ENCODE results near the gene LONP1.

LONP1 gene

DNA sequence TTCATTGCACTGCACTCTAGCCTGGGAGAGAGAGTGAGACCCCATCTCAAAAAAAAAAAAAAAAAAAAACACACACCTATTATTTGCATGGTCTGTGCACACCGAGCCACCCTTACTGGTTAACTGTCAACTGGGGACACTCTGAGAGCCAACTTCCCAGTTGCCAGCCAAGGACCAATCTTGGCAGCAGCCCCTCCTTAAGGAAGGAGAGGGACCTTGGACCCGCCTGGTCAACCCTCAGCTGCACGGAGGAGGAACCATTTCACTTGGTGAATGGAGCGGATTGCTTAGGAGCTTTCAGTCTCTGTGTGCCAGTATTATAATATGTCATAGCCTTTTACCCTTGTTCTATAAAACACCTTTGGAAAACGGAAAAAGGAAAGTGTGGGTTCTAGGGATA, 64.5 kb downstream of the LONP1 start:
- Histone ChIP-seq H3K4me1 (no peaks in the 10 kb centered on the region), H3K4me3 (no peak overlapping the region), H3K36me3 (peaks cover 99% of the 10 kb centered on the region), H3K27ac (no peak overlapping the region), H3K9ac (no peak overlapping the region), H4K20me1 (peaks cover 92% of the 10 kb centered on the region), H3K4me2 (no peak overlapping the region), H3K27me3 (no peaks in the 10 kb centered on the region), H3K9me3 (no peaks in the 10 kb centered on the region)
- no peak for TF ChIP-seq Cebpa-rat (IDR thresholded peaks at IDR 0.05)

DNA sequence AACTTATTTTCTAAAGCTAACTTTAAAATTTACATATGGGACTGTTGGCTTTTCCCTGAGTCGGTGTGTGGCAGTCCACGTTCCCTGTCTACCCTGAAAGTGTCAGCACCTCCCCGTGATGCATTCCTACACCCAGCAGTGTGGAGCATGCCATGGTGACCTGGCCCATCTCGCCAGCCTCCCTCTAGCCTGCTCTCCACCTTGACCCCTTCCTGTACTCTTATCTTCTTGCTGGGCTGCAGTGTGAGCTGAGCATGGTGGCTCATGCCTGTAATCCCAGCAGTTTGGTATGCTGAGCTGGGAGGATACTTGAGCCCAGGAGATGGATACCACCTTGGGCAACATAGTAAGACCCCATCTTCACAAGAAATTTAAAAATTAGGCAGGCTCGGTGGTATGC, 65.0 kb downstream of the LONP1 start:
- peaks cover 92% of the 10 kb centered on the region for H4K20me1 ChIP-seq
- H3K9me3 ChIP-seq, result no peaks in the 10 kb centered on the region
- no peaks in the 10 kb centered on the region for H3K4me1 ChIP-seq
- H3K27me3 ChIP-seq, result no peaks in the 10 kb centered on the region
- no peak for TF ChIP-seq Cebpa-rat (IDR thresholded peaks at IDR 0.05)
- H3K27ac ChIP-seq, result no peak overlapping the region
- H3K9ac ChIP-seq, result no peak overlapping the region
- no peak overlapping the region for H3K4me3 ChIP-seq
- peaks cover 99% of the 10 kb centered on the region for H3K36me3 ChIP-seq
- H3K4me2 ChIP-seq, result no peak overlapping the region

DNA sequence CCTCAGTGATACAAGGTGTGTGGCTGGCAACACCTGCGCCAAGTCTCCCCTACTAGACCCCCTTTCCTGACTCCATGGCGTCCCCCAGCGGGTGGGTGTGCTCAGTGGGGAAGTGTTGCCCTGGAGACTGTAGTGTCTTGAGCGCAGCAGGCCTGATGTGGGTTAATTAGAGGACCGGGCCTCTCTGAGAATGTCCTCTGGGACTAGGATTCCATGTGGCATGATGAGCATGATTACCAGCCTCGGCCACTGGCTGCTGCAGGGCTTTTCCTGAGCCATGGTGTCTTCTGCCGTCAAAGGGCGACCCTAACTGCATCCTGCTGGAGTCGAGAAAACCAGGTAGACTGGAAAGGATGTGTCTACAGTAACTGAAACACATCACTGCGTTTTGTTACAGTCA, 67.7 kb downstream of the LONP1 start:
- no peaks in the 10 kb centered on the region for H3K4me1 ChIP-seq
- H3K4me3 ChIP-seq, result no peak overlapping the region
- H3K9me3 ChIP-seq, result no peaks in the 10 kb centered on the region
- peaks cover 93% of the 10 kb centered on the region for H3K36me3 ChIP-seq
- H4K20me1 ChIP-seq, result peaks cover 90% of the 10 kb centered on the region
- no peaks in the 10 kb centered on the region for H3K27me3 ChIP-seq
- no peak overlapping the region for H3K9ac ChIP-seq
- H3K27ac ChIP-seq, result no peak overlapping the region
- no peak overlapping the region for H3K4me2 ChIP-seq
- no peak for TF ChIP-seq Cebpa-rat (IDR thresholded peaks at IDR 0.05)

DNA sequence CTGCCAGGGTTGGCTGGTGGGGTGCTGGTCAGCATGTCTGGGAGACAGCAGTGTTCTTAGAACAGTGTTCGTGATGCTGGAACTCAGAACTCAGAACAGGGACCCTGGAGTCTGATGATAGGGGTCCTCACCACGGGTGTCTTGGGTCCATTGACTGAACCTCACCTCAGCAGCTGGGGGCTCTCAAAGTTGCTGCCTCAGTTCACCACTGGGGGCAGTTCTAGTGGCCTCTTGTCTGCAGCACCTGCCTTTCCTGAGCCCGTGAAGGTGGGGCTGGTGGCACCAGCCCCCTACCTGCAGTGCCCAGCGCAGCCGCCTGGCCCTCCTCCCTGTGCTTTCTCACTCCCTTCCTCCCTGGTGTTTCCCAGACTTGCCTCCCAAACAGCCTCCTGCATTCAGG, 68.6 kb downstream of the LONP1 start:
- H3K9me3 ChIP-seq, result no peaks in the 10 kb centered on the region
- H4K20me1 ChIP-seq, result peaks cover 90% of the 10 kb centered on the region
- TF ChIP-seq Cebpa-rat (IDR thresholded peaks at IDR 0.05), result no peak
- no peak overlapping the region for H3K4me2 ChIP-seq
- H3K36me3 ChIP-seq, result peaks cover 93% of the 10 kb centered on the region
- no peaks in the 10 kb centered on the region for H3K4me1 ChIP-seq
- no peak overlapping the region for H3K9ac ChIP-seq
- no peak overlapping the region for H3K27ac ChIP-seq
- H3K27me3 ChIP-seq, result no peaks in the 10 kb centered on the region
- H3K4me3 ChIP-seq, result no peak overlapping the region

DNA sequence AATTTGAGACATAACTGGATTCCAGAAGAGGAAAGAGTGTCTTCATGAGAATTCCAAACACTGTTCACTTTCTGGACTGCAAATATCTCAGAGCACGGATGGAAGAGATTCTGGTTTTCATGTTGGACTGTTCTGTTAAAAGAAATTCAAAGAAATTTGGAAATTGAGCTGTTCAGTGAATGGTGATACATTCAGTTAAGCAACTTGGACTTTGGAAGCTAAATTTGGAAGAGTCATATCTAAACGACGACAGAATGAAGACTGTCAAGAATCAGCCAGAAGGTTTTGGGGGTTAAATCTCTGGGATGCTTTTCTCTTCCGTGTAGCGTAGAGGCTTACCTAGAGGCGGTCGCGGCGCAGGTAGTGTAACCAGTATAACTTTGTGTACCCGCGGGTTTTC, 71.5 kb downstream of the LONP1 start:
- Histone ChIP-seq H3K4me2 (no peak overlapping the region), H4K20me1 (peaks cover 90% of the 10 kb centered on the region), H3K27ac (no peak overlapping the region), H3K9ac (no peak overlapping the region), H3K4me3 (no peak overlapping the region), H3K9me3 (no peaks in the 10 kb centered on the region), H3K36me3 (peaks cover 93% of the 10 kb centered on the region), H3K4me1 (no peaks in the 10 kb centered on the region), H3K27me3 (no peaks in the 10 kb centered on the region)
- TF ChIP-seq Cebpa-rat (IDR thresholded peaks at IDR 0.05), result no peak

DNA sequence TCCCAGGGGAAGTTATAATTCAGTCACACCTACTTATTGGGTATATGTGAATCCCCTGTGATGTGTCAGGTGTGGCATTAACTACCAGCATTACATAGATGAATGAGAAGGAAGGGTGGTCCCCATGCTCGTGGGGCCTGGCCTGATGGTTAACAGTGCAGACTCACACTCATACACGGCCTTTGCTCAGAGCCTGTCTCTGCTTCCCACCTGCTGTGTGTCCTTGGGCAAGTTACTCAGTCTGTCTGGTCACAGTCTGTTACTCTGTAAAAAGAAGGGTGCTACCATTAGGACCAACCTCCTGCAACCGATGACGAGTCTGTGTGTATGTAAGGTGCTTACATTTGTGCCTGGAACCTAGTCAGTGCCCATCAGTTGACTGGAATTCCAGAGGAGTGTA, 73.2 kb downstream of the LONP1 start:
- Histone ChIP-seq H3K27me3 (no peaks in the 10 kb centered on the region), H3K4me3 (no peak overlapping the region), H3K27ac (no peak overlapping the region), H4K20me1 (peaks cover 90% of the 10 kb centered on the region), H3K4me1 (no peaks in the 10 kb centered on the region), H3K9me3 (no peaks in the 10 kb centered on the region), H3K4me2 (no peak overlapping the region), H3K36me3 (peaks cover 93% of the 10 kb centered on the region), H3K9ac (no peak overlapping the region)
- no peak for TF ChIP-seq Cebpa-rat (IDR thresholded peaks at IDR 0.05)

DNA sequence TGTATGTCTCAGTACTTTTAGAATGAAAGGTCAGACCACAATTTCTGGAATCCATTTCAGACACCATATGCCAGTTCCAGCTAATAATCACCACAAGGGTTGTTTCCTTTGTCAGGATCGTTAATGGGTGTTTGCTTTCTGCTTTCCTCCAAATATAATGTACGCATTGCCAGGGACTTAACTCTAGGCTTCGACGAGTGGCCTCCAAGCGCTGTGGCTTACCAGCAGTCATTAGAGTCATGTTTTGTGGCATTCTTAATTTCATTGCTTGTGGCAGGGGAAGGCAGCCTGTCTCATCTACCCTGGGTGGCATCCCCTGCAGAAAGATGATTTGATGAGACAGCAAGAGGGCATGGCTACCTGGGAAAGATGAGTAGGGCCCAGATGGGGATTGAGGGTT, 74.5 kb downstream of the LONP1 start:
- no peaks in the 10 kb centered on the region for H3K9me3 ChIP-seq

DNA sequence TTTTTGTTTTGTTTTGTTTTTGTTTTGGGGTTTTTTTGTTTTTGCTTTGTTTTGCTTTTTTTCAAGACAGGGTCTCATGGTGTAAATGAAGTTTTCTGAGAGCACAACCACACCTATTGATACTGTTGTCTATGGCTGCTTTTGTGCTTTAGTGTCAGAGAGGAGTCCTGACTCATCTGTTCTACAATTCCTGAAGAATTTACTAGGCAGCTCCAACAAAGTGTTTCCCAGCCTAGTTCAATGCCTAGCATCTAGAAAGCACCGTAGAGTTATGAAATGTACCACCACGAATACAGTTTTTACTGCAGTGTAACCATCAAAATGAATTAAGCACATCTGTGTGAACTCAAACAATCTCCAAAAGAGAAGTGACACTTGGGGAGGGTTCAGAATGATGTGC, 75.9 kb downstream of the LONP1 start:
- Histone ChIP-seq H3K4me2 (no peak overlapping the region), H3K27me3 (no peaks in the 10 kb centered on the region), H3K9me3 (no peaks in the 10 kb centered on the region), H3K9ac (no peak overlapping the region), H4K20me1 (peaks cover 95% of the 10 kb centered on the region), H3K4me1 (no peaks in the 10 kb centered on the region), H3K36me3 (peaks cover 97% of the 10 kb centered on the region), H3K4me3 (no peak overlapping the region), H3K27ac (no peak overlapping the region)
- TF ChIP-seq Cebpa-rat (IDR thresholded peaks at IDR 0.05), result no peak

More for the DNA sequence above, 74.5 kb downstream of the LONP1 start:
- no peak for TF ChIP-seq Cebpa-rat (IDR thresholded peaks at IDR 0.05)
- no peaks in the 10 kb centered on the region for H3K27me3 ChIP-seq
- no peak overlapping the region for H3K4me2 ChIP-seq
- no peaks in the 10 kb centered on the region for H3K4me1 ChIP-seq
- no peak overlapping the region for H3K27ac ChIP-seq
- H3K4me3 ChIP-seq, result no peak overlapping the region
- H3K9ac ChIP-seq, result no peak overlapping the region
- H4K20me1 ChIP-seq, result peaks cover 90% of the 10 kb centered on the region
- H3K36me3 ChIP-seq, result peaks cover 93% of the 10 kb centered on the region

DNA sequence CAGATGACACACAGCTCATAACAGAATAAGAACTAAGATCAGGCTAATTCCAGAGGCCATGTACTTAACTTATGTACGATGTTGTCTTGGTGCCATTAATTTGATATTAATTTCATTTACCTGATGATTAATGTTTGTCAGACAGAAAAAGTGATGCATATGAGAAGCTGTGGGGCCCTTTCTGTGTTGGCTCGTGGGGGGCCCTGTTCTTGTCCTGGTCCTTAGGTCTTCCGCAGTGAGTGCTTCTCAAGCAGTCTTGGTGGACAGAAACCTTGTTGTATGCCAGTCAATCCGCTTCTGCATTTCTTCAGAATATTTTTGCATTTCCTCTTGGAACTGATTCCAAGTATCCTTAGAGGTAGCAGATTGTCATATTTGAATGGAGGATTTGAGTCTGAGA, 76.9 kb downstream of the LONP1 start:
- H3K9ac ChIP-seq, result no peak overlapping the region
- H3K4me3 ChIP-seq, result no peak overlapping the region
- TF ChIP-seq Cebpa-rat (IDR thresholded peaks at IDR 0.05), result no peak
- peaks cover 100% of the 10 kb centered on the region for H3K36me3 ChIP-seq
- H3K27me3 ChIP-seq, result no peaks in the 10 kb centered on the region
- H3K4me2 ChIP-seq, result no peak overlapping the region
- H3K9me3 ChIP-seq, result no peaks in the 10 kb centered on the region
- H3K4me1 ChIP-seq, result no peaks in the 10 kb centered on the region
- no peak overlapping the region for H3K27ac ChIP-seq
- peaks cover 100% of the 10 kb centered on the region for H4K20me1 ChIP-seq

DNA sequence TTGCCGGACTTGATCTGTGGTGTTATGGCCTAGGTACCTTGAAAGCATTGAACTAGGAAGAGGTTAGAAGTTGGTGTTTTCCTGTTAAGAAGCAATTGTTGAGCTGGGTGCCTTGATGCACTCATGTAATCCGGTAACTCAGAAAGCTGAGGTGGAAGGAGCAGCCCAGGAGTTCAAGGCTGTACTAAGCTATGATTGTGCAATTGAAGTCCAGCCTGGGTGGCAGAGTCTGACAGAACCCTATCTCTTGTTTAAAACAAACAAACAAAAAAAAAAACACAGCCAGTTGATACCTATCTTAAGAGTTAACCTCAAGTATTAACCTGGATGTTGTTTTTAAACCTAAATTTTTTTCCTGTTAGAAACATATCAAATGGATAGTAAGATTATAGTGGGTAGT, 77.7 kb downstream of the LONP1 start:
- Histone ChIP-seq H3K9ac (no peak overlapping the region), H3K4me2 (no peak overlapping the region), H3K9me3 (no peaks in the 10 kb centered on the region), H3K36me3 (peaks cover 100% of the 10 kb centered on the region), H3K4me3 (no peak overlapping the region), H4K20me1 (peaks cover 100% of the 10 kb centered on the region), H3K4me1 (no peaks in the 10 kb centered on the region), H3K27me3 (no peaks in the 10 kb centered on the region), H3K27ac (no peak overlapping the region)
- no peak for TF ChIP-seq Cebpa-rat (IDR thresholded peaks at IDR 0.05)

Data from BLaER1 (cell line).